Mucosa of descending colon (tissue), 3 donors: ENCODE results near the gene SLC4A9. TPM values are rescaled to one million over a fixed set of nuclear protein-coding genes. Genes with fewer than 3 reads are reported as not detected.

Experiments used
- ATAC-seq: fragments of 200-7000 bp; cut with Tn5 transposase; one replicate; pipeline ENCODE4 v1.9.1; 2020; ENCODE audit warnings: mild to moderate bottlenecking, moderate library complexity
- DNase-seq, 3 donors: peaks; one replicate each; pipeline ENCODE4 v3.0.0-alpha.2; 2020
- H3K36me3 ChIP-seq: fragments of 200-600 bp; one replicate; pipeline ENCODE4 v1.8.0; 2021; ENCODE audit warnings: low read depth, mild to moderate bottlenecking
- H3K4me1 ChIP-seq: fragments of 200-600 bp; one replicate; pipeline ENCODE4 v1.8.0; 2021; ENCODE audit warnings: low read depth, mild to moderate bottlenecking
- H3K4me3 ChIP-seq: fragments of 200-600 bp; one replicate; pipeline ENCODE4 v1.8.0; 2021; ENCODE audit warnings: mild to moderate bottlenecking
- H3K9me3 ChIP-seq: fragments of 200-600 bp; one replicate; pipeline ENCODE4 v1.8.0; 2021; ENCODE audit warnings: mild to moderate bottlenecking
- CTCF ChIP-seq: fragments of 200-600 bp; IDR thresholded peaks from one replicate; pipeline ENCODE4 v1.8.0; 2022; ENCODE audit warnings: antibody characterized with exemption, mild to moderate bottlenecking
- intact Hi-C, 2 donors: fragments of 100-400 bp; cut with DNase I in 1 of 2; cut with micrococcal nuclease in 1 of 2; formaldehyde crosslinking; loops; one replicate each; pipeline versions ENCODE4 v1.11.0 to v1.11.1; 2022; cut with DNase I, micrococcal nuclease
- total RNA-seq, 3 donors: library from RNA; stranded (reverse); fragmentation: NEBNext Ultra II Directional in 2 of 3; extraction: Animal tissue kit (Norgen Biotek cat#: 25700) in 2 of 3; gene quantifications; one replicate each; pipeline versions ENCODE4 v1.2.1 to v1.2.4, GENCODE V29; 2021 to 2023
- donor health status: DM: no; HTN: no; CAD: no; lungs with moderate emphysema.
- donor health status: DM: no; HTN: no; CAD: no.
- donor health status: DM: no; HTN: yes; CAD: no.

The SLC4A9 gene
- total RNA-seq, 3 donors from 2014 or later: 0.23 to 0.46 TPM; not detected in 1

GRCh38 chr5:140367256-140368013 lies 7.4 kb downstream of the SLC4A9 start:
- DNase-seq (no peak), ATAC-seq (no peak)
- no peak overlapping the region for H3K4me3 ChIP-seq
- H3K4me1 ChIP-seq: peaks cover 18% of the 10 kb centered on the region
- intact Hi-C loops: loop anchor here in 1 of 2 donors (10.0 kb wide), 2 partner anchors 177 to 347 kb away; partner anchors contain the start of gene EIF4EBP3
- H3K9me3 ChIP-seq: no peaks in the 10 kb centered on the region
- TF ChIP-seq CTCF: no peak
- no peaks in the 10 kb centered on the region for H3K36me3 ChIP-seq

- Histone ChIP-seq H3K36me3 (no peaks in the 10 kb centered on the region), H3K4me3 (no peak overlapping the region), H3K9me3 (no peaks in the 10 kb centered on the region), H3K4me1 (peaks cover 11% of the 10 kb centered on the region)
- intact Hi-C loops: no loop called here
- no peak for TF ChIP-seq CTCF
- DNase-seq (no peak), ATAC-seq (peak; percentile 79)
Observed at GRCh38 chr5:140371356-140372151, 11.6 kb downstream of the SLC4A9 start.

GRCh38 chr5:140372971-140373487 lies 13.0 kb downstream of the SLC4A9 start:
- ATAC-seq (peak; percentile 85), DNase-seq (peak; percentile 71 to 80 (median 74))
- H3K4me1 ChIP-seq: peaks cover 6% of the 10 kb centered on the region
- intact Hi-C loops: no loop called here
- no peaks in the 10 kb centered on the region for H3K9me3 ChIP-seq
- H3K36me3 ChIP-seq: no peaks in the 10 kb centered on the region
- H3K4me3 ChIP-seq: no peak overlapping the region
- peak; percentile 70 for TF ChIP-seq CTCF

- intact Hi-C loops: no loop called here
- no peak for ATAC-seq
Observed at GRCh38 chr5:140381351-140381750, 21.4 kb downstream of the SLC4A9 start.

GRCh38 chr5:140381972-140382371 lies 22.0 kb downstream of the SLC4A9 start:
- no peak for TF ChIP-seq CTCF
- H3K9me3 ChIP-seq: no peaks in the 10 kb centered on the region
- intact Hi-C loops: no loop called here

More at GRCh38 chr5:140381351-140381750, 21.4 kb downstream of the SLC4A9 start:
- no peaks in the 10 kb centered on the region for H3K9me3 ChIP-seq
- no peak overlapping the region for H3K4me3 ChIP-seq
- no peak for TF ChIP-seq CTCF
- no peak for DNase-seq
- no peaks in the 10 kb centered on the region for H3K4me1 ChIP-seq
- H3K36me3 ChIP-seq: no peaks in the 10 kb centered on the region

More at GRCh38 chr5:140381972-140382371, 22.0 kb downstream of the SLC4A9 start:
- ATAC-seq (no peak), DNase-seq (no peak)
- Histone ChIP-seq H3K4me3 (no peak overlapping the region), H3K4me1 (no peaks in the 10 kb centered on the region), H3K36me3 (no peaks in the 10 kb centered on the region)
